Measurements from ENCODE around the gene TNIK. TPM values are rescaled to one million over a fixed set of nuclear protein-coding genes. Genes with fewer than 3 reads are reported as not detected.
"Not testable (repeated sequence)": the region's sequence is repeated elsewhere in the genome, so short reads cannot be mapped to it uniquely, and the experiment has no call there.

TNIK gene
- total RNA-seq, 4 donors from 2014 or later, result 32.9 to 52.0 (median 40.2) TPM

- in situ Hi-C loops (cut with MboI; ENCODE audit: low pct_ligation_motif_present in 1 of 4, low pct_unique_long_range_greater_than_20kb in 1 of 4, low sequenced_read_pairs in 3 of 4) (no loop called here), intact Hi-C loops (cut with DNase I; ENCODE audit: low total_unique reads) (no loop called here)
- peaks cover 0 to 26% (median 7%) of the 10 kb centered on the region in 4 donors for H3K36me3 ChIP-seq
- no peak overlapping the region for H3K4me3 ChIP-seq
- H3K9me3 ChIP-seq, result no peaks in the 10 kb centered on the region
- 71 to 100% methylated on average over 1 to 2 of the region's 2 CpGs for WGBS, 2 donors (ENCODE audit: low coverage in 1 of 2)
- no peaks in the 10 kb centered on the region for H3K27me3 ChIP-seq
- no peak for DNase-seq
- no peak overlapping the region for H3K27ac ChIP-seq
- no peaks in the 10 kb centered on the region for H3K4me1 ChIP-seq
- TF ChIP-seq CTCF (IDR thresholded peaks at IDR 0.05), result no peak
- TF ChIP-seq EP300 (IDR thresholded peaks at IDR 0.05; ENCODE audit: low read depth), result no peak
- TF ChIP-seq POLR2AphosphoS5 (IDR thresholded peaks at IDR 0.05), result no peak
- no peak for TF ChIP-seq POLR2A (IDR thresholded peaks at IDR 0.05)
Measured at GRCh38 chr3:171122861-171123260, 337.3 kb downstream of the TNIK start.

GRCh38 chr3:171122240-171122639 lies 338.0 kb downstream of the TNIK start:
- no peak for TF ChIP-seq CTCF (IDR thresholded peaks at IDR 0.05)
- no peak for TF ChIP-seq EP300 (IDR thresholded peaks at IDR 0.05; ENCODE audit: low read depth)
- no peak for TF ChIP-seq POLR2A (IDR thresholded peaks at IDR 0.05)
- no peak for TF ChIP-seq POLR2AphosphoS5 (IDR thresholded peaks at IDR 0.05)
- intact Hi-C loops (cut with DNase I; ENCODE audit: low total_unique reads), result no loop called here
- H3K27me3 ChIP-seq, result no peaks in the 10 kb centered on the region
- no peak overlapping the region for H3K27ac ChIP-seq
- no peak for DNase-seq
- H3K4me3 ChIP-seq, result no peak overlapping the region
- no peaks in the 10 kb centered on the region for H3K9me3 ChIP-seq
- WGBS, 2 donors (ENCODE audit: low coverage in 1 of 2), result 84 to 86% methylated on average over 1 to 3 of the region's 3 CpGs
- H3K4me1 ChIP-seq, result no peaks in the 10 kb centered on the region
- in situ Hi-C loops (cut with MboI; ENCODE audit: low pct_ligation_motif_present in 1 of 4, low pct_unique_long_range_greater_than_20kb in 1 of 4, low sequenced_read_pairs in 3 of 4), result no loop called here
- peaks cover 0 to 26% (median 7%) of the 10 kb centered on the region in 4 donors for H3K36me3 ChIP-seq

GRCh38 chr3:171121801-171122200 lies 338.4 kb downstream of the TNIK start:
- Histone ChIP-seq H3K27me3 (no peaks in the 10 kb centered on the region), H3K27ac (no peak overlapping the region), H3K4me1 (no peaks in the 10 kb centered on the region), H3K4me3 (no peak overlapping the region), H3K9me3 (no peaks in the 10 kb centered on the region), H3K36me3 (peaks cover 0 to 26% (median 7%) of the 10 kb centered on the region in 4 donors)
- in situ Hi-C loops (cut with MboI; ENCODE audit: low pct_ligation_motif_present in 1 of 4, low pct_unique_long_range_greater_than_20kb in 1 of 4, low sequenced_read_pairs in 3 of 4) (no loop called here), intact Hi-C loops (cut with DNase I; ENCODE audit: low total_unique reads) (no loop called here)
- TF ChIP-seq CTCF (IDR thresholded peaks at IDR 0.05) (no peak), POLR2A (IDR thresholded peaks at IDR 0.05) (no peak)
- no peak for DNase-seq

GRCh38 chr3:171119402-171119801 lies 340.8 kb downstream of the TNIK start:
- peaks cover 0 to 12% (median 5%) of the 10 kb centered on the region in 4 donors for H3K36me3 ChIP-seq
- H3K4me1 ChIP-seq; H3K9me3 ChIP-seq; intact Hi-C loops (cut with DNase I; ENCODE audit: low total_unique reads); DNase-seq; in situ Hi-C loops (cut with MboI; ENCODE audit: low pct_ligation_motif_present in 1 of 4, low pct_unique_long_range_greater_than_20kb in 1 of 4, low sequenced_read_pairs in 3 of 4); H3K4me3 ChIP-seq; H3K27ac ChIP-seq; H3K27me3 ChIP-seq: not testable (repeated sequence)
- 95 to 100% methylated on average over 1 to 3 of the region's 3 CpGs for WGBS, 2 donors (ENCODE audit: low coverage in 1 of 2)

GRCh38 chr3:171118993-171119392 lies 341.2 kb downstream of the TNIK start:
- H3K4me3 ChIP-seq; H3K27me3 ChIP-seq; H3K27ac ChIP-seq; H3K9me3 ChIP-seq; intact Hi-C loops (cut with DNase I; ENCODE audit: low total_unique reads); H3K4me1 ChIP-seq; DNase-seq; in situ Hi-C loops (cut with MboI; ENCODE audit: low pct_ligation_motif_present in 1 of 4, low pct_unique_long_range_greater_than_20kb in 1 of 4, low sequenced_read_pairs in 3 of 4): not testable (repeated sequence)
- 88% methylated on average over 3 of the region's 3 CpGs; no CpG with 5 or more reads in 1 of the 2 donors for WGBS, 2 donors (ENCODE audit: low coverage in 1 of 2)
- H3K36me3 ChIP-seq, result peaks cover 0 to 11% (median 4%) of the 10 kb centered on the region in 4 donors
